ENCODE results near the gene NFIB.
A peak's percentile ranks its signal among the peaks of the same experiment; 100 is the strongest.

Gene NFIB

DNA sequence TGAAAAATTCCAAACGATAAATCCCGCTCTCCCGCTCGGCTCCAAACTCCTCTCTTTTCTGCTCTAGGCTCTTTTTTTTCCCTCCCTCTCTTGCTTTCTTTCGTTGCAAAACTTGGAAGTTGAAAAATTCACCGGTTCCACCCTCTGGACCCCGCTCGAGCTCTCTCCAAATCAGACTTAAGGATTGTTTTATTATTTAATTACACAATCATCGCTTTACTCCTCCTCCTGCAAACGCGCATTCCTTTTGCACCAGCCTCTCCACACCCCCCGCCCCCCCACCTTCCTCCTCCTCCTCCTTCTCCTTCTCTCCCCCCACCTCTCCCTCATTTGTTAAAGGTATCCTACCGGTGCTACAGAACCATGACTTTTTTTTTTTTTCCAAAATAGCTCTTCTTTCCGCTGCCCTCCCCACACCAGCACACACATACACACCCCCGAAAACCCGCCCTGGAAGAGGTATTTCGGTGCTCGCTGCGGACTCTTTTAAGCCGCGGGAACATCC, 535 bp upstream of the NFIB start:
- TF ChIP-seq EZH2phosphoT487 (IDR thresholded peaks at IDR 0.05; ENCODE audit: low read length) (no peak), EZH2 (optimal IDR thresholded peaks at IDR 0.05; ENCODE audit: low read depth, low read length) (no peak)
- TF ChIP-seq, protein P1, sequence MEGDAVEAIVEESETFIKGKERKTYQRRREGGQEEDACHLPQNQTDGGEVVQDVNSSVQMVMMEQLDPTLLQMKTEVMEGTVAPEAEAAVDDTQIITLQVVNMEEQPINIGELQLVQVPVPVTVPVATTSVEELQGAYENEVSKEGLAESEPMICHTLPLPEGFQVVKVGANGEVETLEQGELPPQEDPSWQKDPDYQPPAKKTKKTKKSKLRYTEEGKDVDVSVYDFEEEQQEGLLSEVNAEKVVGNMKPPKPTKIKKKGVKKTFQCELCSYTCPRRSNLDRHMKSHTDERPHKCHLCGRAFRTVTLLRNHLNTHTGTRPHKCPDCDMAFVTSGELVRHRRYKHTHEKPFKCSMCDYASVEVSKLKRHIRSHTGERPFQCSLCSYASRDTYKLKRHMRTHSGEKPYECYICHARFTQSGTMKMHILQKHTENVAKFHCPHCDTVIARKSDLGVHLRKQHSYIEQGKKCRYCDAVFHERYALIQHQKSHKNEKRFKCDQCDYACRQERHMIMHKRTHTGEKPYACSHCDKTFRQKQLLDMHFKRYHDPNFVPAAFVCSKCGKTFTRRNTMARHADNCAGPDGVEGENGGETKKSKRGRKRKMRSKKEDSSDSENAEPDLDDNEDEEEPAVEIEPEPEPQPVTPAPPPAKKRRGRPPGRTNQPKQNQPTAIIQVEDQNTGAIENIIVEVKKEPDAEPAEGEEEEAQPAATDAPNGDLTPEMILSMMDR (IDR thresholded peaks at IDR 0.05; ENCODE audit: low read length): no peak
- Histone ChIP-seq H3K9ac (ENCODE audit: low read length) (no peak overlapping the region), H2AFZ (ENCODE audit: low read length) (0 out of 2 replicates have a peak overlapping the region, but pooled peaks have one; percentile 45), H3K4me3 (ENCODE audit: low read length) (peak overlapping the region; percentile 57), H3K27me3 (replicated peaks; ENCODE audit: insufficient read depth, low read length) (peaks cover 23% of the 10 kb centered on the region), H3K4me1 (ENCODE audit: low read length) (0 out of 2 replicates have a peak, but pooled peaks cover 3% of the 10 kb centered on the region), H4K20me1 (ENCODE audit: insufficient read depth, low read length) (no peaks in the 10 kb centered on the region), H3F3A (ENCODE audit: insufficient read depth, low read length) (0 out of 2 replicates have a peak, but pooled peaks cover under 1% of the 10 kb centered on the region), H3K79me2 (ENCODE audit: low read length) (no peaks in the 10 kb centered on the region), H3K9me2 (replicated peaks; ENCODE audit: insufficient read depth, low read length) (no peaks in the 10 kb centered on the region), H3K36me3 (replicated peaks; ENCODE audit: insufficient read depth, low read length) (no peaks in the 10 kb centered on the region), H3K27ac (ENCODE audit: low read length) (no peak overlapping the region), H3K9me3 (replicated peaks; ENCODE audit: insufficient read depth, low read length) (no peaks in the 10 kb centered on the region), H3K4me2 (ENCODE audit: low read depth, low read length) (peak overlapping the region; percentile 69)
- DNase-seq: peak; percentile 18

DNA sequence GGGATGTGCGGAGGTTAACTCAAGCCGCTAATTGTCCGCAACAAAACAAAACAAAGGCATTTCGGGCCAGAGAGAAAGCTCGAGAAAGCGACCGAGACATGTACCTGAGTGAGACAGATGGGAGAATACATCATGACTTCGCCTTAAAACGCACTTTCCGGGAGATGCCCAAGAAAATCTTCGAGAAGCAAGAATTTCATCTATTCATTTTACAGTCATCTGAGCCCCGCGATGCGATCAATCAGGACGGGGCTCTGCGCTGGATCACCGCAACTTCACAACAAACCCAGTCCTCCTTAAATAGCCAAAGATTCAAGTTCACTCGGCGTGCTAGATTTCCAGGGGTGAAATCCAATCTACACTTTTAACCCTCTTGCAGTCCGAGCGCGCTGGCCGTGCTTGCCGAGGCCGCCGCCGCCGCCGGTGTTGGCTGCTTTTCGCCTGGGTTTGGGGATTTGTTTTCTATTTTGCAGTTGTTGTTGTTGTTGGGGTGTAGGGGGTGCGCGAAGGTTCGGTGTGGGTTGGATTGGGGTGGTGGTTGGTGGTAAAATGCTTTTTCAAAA, 482 bp downstream of the NFIB start:
- H3K79me2 ChIP-seq (ENCODE audit: low read length): no peaks in the 10 kb centered on the region
- 0 out of 2 replicates have a peak, but pooled peaks cover 3% of the 10 kb centered on the region for H3K4me1 ChIP-seq (ENCODE audit: low read length)
- no peaks in the 10 kb centered on the region for H4K20me1 ChIP-seq (ENCODE audit: insufficient read depth, low read length)
- peaks cover 13% of the 10 kb centered on the region; the same call in 1 of the 2 replicates for H3K27me3 ChIP-seq (replicated peaks; ENCODE audit: insufficient read depth, low read length)
- no peaks in the 10 kb centered on the region for H3K9me2 ChIP-seq (replicated peaks; ENCODE audit: insufficient read depth, low read length)
- no peaks in the 10 kb centered on the region for H3F3A ChIP-seq (ENCODE audit: insufficient read depth, low read length)
- H2AFZ ChIP-seq (ENCODE audit: low read length): 0 out of 2 replicates have a peak overlapping the region, but pooled peaks have one; percentile 31
- H3K9me3 ChIP-seq (replicated peaks; ENCODE audit: insufficient read depth, low read length): no peaks in the 10 kb centered on the region
- no peak overlapping the region for H3K9ac ChIP-seq (ENCODE audit: low read length)
- H3K4me3 ChIP-seq (ENCODE audit: low read length): peak overlapping the region; percentile 54; the same call in 1 of the 2 replicates
- TF ChIP-seq, protein P1 (IDR thresholded peaks at IDR 0.05; ENCODE audit: low read length): no peak
- no peak for TF ChIP-seq EZH2phosphoT487 (IDR thresholded peaks at IDR 0.05; ENCODE audit: low read length)
- no peak for TF ChIP-seq EZH2 (optimal IDR thresholded peaks at IDR 0.05; ENCODE audit: low read depth, low read length)
- DNase-seq: no peak
- no peaks in the 10 kb centered on the region for H3K36me3 ChIP-seq (replicated peaks; ENCODE audit: insufficient read depth, low read length)
- H3K27ac ChIP-seq (ENCODE audit: low read length): no peak overlapping the region
- H3K4me2 ChIP-seq (ENCODE audit: low read depth, low read length): peak overlapping the region; percentile 73; the same call in 1 of the 2 replicates

DNA sequence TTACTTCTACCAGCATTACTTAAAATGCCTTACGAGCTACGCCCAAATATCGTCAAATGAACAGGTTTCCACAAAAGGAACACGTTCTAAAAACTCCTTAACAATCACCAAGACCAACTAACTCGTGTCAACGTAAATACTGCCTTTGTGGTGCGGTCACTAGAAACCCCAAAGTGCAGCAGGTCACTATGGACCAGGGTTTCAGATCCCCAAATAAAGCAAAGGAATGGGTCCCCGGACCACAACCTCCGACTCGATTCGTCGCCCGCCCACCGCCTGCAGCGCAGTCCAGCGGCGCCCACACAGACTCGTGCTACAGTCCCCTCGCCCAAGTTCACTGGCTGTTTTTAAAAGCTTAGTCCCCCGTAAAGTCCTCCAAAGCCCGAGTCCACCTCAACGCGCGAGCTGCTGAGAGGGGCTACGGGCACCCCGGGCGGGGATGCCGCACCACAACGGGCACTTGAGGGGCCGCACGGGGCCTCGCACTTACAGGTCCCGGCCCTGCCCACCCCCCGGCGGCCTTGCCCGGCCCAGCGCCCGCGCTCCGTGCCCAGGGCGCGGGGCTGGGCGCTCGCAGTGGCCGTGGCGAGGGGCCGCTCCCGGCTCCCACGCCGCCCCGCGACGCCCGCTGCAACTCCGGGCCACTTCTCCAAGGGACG, 1.1 kb downstream of the NFIB start:
- 0 out of 2 replicates have a peak, but pooled peaks cover 3% of the 10 kb centered on the region for H3K4me1 ChIP-seq (ENCODE audit: low read length)
- peaks cover 13% of the 10 kb centered on the region; the same call in 1 of the 2 replicates for H3K27me3 ChIP-seq (replicated peaks; ENCODE audit: insufficient read depth, low read length)
- TF ChIP-seq EZH2 (optimal IDR thresholded peaks at IDR 0.05; ENCODE audit: low read depth, low read length): no peak
- TF ChIP-seq, protein P1 (IDR thresholded peaks at IDR 0.05; ENCODE audit: low read length): no peak
- no peak for TF ChIP-seq EZH2phosphoT487 (IDR thresholded peaks at IDR 0.05; ENCODE audit: low read length)
- no peak overlapping the region for H2AFZ ChIP-seq (ENCODE audit: low read length)
- H3K36me3 ChIP-seq (replicated peaks; ENCODE audit: insufficient read depth, low read length): no peaks in the 10 kb centered on the region
- no peak overlapping the region for H3K4me3 ChIP-seq (ENCODE audit: low read length)
- no peak overlapping the region for H3K4me2 ChIP-seq (ENCODE audit: low read depth, low read length)
- no peaks in the 10 kb centered on the region for H3K9me2 ChIP-seq (replicated peaks; ENCODE audit: insufficient read depth, low read length)
- H3K9ac ChIP-seq (ENCODE audit: low read length): no peak overlapping the region
- no peak for DNase-seq
- H4K20me1 ChIP-seq (ENCODE audit: insufficient read depth, low read length): no peaks in the 10 kb centered on the region
- no peak overlapping the region for H3K27ac ChIP-seq (ENCODE audit: low read length)
- H3K9me3 ChIP-seq (replicated peaks; ENCODE audit: insufficient read depth, low read length): no peaks in the 10 kb centered on the region
- H3K79me2 ChIP-seq (ENCODE audit: low read length): no peaks in the 10 kb centered on the region
- H3F3A ChIP-seq (ENCODE audit: insufficient read depth, low read length): no peaks in the 10 kb centered on the region
